A549 treated with CpdA at 1 μM for 4 hours (cell line): ENCODE results near the gene GABRA6. TPM values are rescaled to one million over a fixed set of nuclear protein-coding genes. Genes with fewer than 3 reads are reported as not detected.

Experiments
- total RNA-seq: library from RNA; stranded (reverse); fragments of 200-300 nt; extraction: Qiagen RNA extraction; gene quantifications from 5 replicates; pipeline ENCODE4 v1.2.3, GENCODE V29; 2022; ENCODE audit warnings: low read depth

The GABRA6 gene
- total RNA-seq, result not detected in 5 replicates

GRCh38 chr5:161685461-161685860 is at the start of gene GABRA6:
GABRA6 (plus strand) TSS chr5:161685721; CDS start chr5:161685990, 269 bp downstream.

Other genes starting within 250 kb of the GABRA6 start
- gene GABRB2, start 139.0 kb upstream of the GABRA6 start, total RNA-seq, result not detected in 5 replicates
- gene GABRA1, start 162.4 kb downstream of the GABRA6 start, total RNA-seq, result not detected in 5 replicates